ENCODE data around the gene GOLPH3. TPM values are rescaled to one million over a fixed set of nuclear protein-coding genes. Genes with fewer than 3 reads are reported as not detected.

GOLPH3 gene
- polyA plus RNA-seq, 4 donors, result 53.0 to 93.2 (median 74.4) TPM

- Histone ChIP-seq H3K4me3 (ENCODE audit: low read depth in 1 of 3, low read length in 3 of 3) (no peak overlapping the region), H3K27me3 (ENCODE audit: control insufficient read depth in 3 of 3, insufficient read depth in 3 of 3, low read length in 3 of 3) (no peaks in the 10 kb centered on the region), H3K36me3 (ENCODE audit: control insufficient read depth in 3 of 3, insufficient read depth in 2 of 3, low read depth in 1 of 3, low read length in 3 of 3) (peaks cover 0 to 39% (median 14%) of the 10 kb centered on the region in 3 donors), H3K27ac (ENCODE audit: low read depth in 1 of 3, low read length in 2 of 3) (no peak overlapping the region), H3K9me3 (ENCODE audit: control insufficient read depth in 2 of 2, insufficient read depth in 1 of 2, low read depth in 1 of 2, low read length in 1 of 2) (no peaks in the 10 kb centered on the region), H3K4me1 (ENCODE audit: control insufficient read depth in 3 of 3, insufficient read depth in 2 of 3, low read depth in 1 of 3, low read length in 2 of 3) (no peaks in the 10 kb centered on the region)
- FAIRE-seq, result no peak
- no peak for DNase-seq
- 94 to 97% (median 95%) methylated on average over 10 of the region's 10 CpGs for WGBS, 3 donors
These were observed 77.1 kb downstream of the GOLPH3 start for GRCh38 chr5:32096891-32097595.

GRCh38 chr5:32095261-32095671 lies 78.9 kb downstream of the GOLPH3 start:
- DNase-seq, result no peak
- no peaks in the 10 kb centered on the region for H3K9me3 ChIP-seq (ENCODE audit: control insufficient read depth in 2 of 2, insufficient read depth in 1 of 2, low read depth in 1 of 2, low read length in 1 of 2)
- H3K27ac ChIP-seq (ENCODE audit: low read depth in 1 of 3, low read length in 2 of 3), result no peak overlapping the region
- no peak overlapping the region for H3K4me3 ChIP-seq (ENCODE audit: low read depth in 1 of 3, low read length in 3 of 3)
- H3K36me3 ChIP-seq (ENCODE audit: control insufficient read depth in 3 of 3, insufficient read depth in 2 of 3, low read depth in 1 of 3, low read length in 3 of 3), result peaks cover 0 to 32% (median 3%) of the 10 kb centered on the region in 3 donors
- H3K27me3 ChIP-seq (ENCODE audit: control insufficient read depth in 3 of 3, insufficient read depth in 3 of 3, low read length in 3 of 3), result no peaks in the 10 kb centered on the region
- no peaks in the 10 kb centered on the region for H3K4me1 ChIP-seq (ENCODE audit: control insufficient read depth in 3 of 3, insufficient read depth in 2 of 3, low read depth in 1 of 3, low read length in 2 of 3)
- 75 to 83% (median 80%) methylated on average over 7 of the region's 7 CpGs for WGBS, 3 donors
- no peak for FAIRE-seq

- H3K27me3 ChIP-seq (ENCODE audit: control insufficient read depth in 3 of 3, insufficient read depth in 3 of 3, low read length in 3 of 3), result no peaks in the 10 kb centered on the region
- 91 to 95% (median 93%) methylated on average over 5 of the region's 5 CpGs for WGBS, 3 donors
- H3K9me3 ChIP-seq (ENCODE audit: control insufficient read depth in 2 of 2, insufficient read depth in 1 of 2, low read depth in 1 of 2, low read length in 1 of 2), result no peaks in the 10 kb centered on the region
- H3K36me3 ChIP-seq (ENCODE audit: control insufficient read depth in 3 of 3, insufficient read depth in 2 of 3, low read depth in 1 of 3, low read length in 3 of 3), result peaks cover 0 to 27% (median 3%) of the 10 kb centered on the region in 3 donors
- FAIRE-seq (no peak), DNase-seq (no peak)
- H3K4me1 ChIP-seq (ENCODE audit: control insufficient read depth in 3 of 3, insufficient read depth in 2 of 3, low read depth in 1 of 3, low read length in 2 of 3), result no peaks in the 10 kb centered on the region
- no peak overlapping the region for H3K27ac ChIP-seq (ENCODE audit: low read depth in 1 of 3, low read length in 2 of 3)
- H3K4me3 ChIP-seq (ENCODE audit: low read depth in 1 of 3, low read length in 3 of 3), result no peak overlapping the region
These were observed 79.4 kb downstream of the GOLPH3 start for GRCh38 chr5:32094691-32095090.

GRCh38 chr5:32092938-32093812 lies 80.9 kb downstream of the GOLPH3 start:
- no peak overlapping the region for H3K4me3 ChIP-seq (ENCODE audit: low read depth in 1 of 3, low read length in 3 of 3)
- WGBS, 3 donors, result 41 to 63% (median 62%) methylated on average over 20 of the region's 20 CpGs
- no peaks in the 10 kb centered on the region for H3K27me3 ChIP-seq (ENCODE audit: control insufficient read depth in 3 of 3, insufficient read depth in 3 of 3, low read length in 3 of 3)
- no peak for FAIRE-seq
- peak; percentile 67 to 68 for DNase-seq
- H3K36me3 ChIP-seq (ENCODE audit: control insufficient read depth in 3 of 3, insufficient read depth in 2 of 3, low read depth in 1 of 3, low read length in 3 of 3), result peaks cover 0 to 27% (median 0%) of the 10 kb centered on the region in 3 donors
- no peaks in the 10 kb centered on the region for H3K4me1 ChIP-seq (ENCODE audit: control insufficient read depth in 3 of 3, insufficient read depth in 2 of 3, low read depth in 1 of 3, low read length in 2 of 3)
- no peaks in the 10 kb centered on the region for H3K9me3 ChIP-seq (ENCODE audit: control insufficient read depth in 2 of 2, insufficient read depth in 1 of 2, low read depth in 1 of 2, low read length in 1 of 2)
- H3K27ac ChIP-seq (ENCODE audit: low read depth in 1 of 3, low read length in 2 of 3), result no peak overlapping the region

GRCh38 chr5:32090755-32091128 lies 83.4 kb downstream of the GOLPH3 start:
- Histone ChIP-seq H3K36me3 (ENCODE audit: control insufficient read depth in 3 of 3, insufficient read depth in 2 of 3, low read depth in 1 of 3, low read length in 3 of 3) (peaks cover 0 to 23% (median 0%) of the 10 kb centered on the region in 3 donors), H3K4me3 (ENCODE audit: low read depth in 1 of 3, low read length in 3 of 3) (no peak overlapping the region), H3K9me3 (ENCODE audit: control insufficient read depth in 2 of 2, insufficient read depth in 1 of 2, low read depth in 1 of 2, low read length in 1 of 2) (no peaks in the 10 kb centered on the region), H3K4me1 (ENCODE audit: control insufficient read depth in 3 of 3, insufficient read depth in 2 of 3, low read depth in 1 of 3, low read length in 2 of 3) (no peaks in the 10 kb centered on the region), H3K27ac (ENCODE audit: low read depth in 1 of 3, low read length in 2 of 3) (no peak overlapping the region), H3K27me3 (ENCODE audit: control insufficient read depth in 3 of 3, insufficient read depth in 3 of 3, low read length in 3 of 3) (no peaks in the 10 kb centered on the region)
- FAIRE-seq, result no peak
- DNase-seq, result no peak
- WGBS, 3 donors, result 90 to 93% (median 92%) methylated on average over 17 of the region's 17 CpGs

- Histone ChIP-seq H3K4me1 (ENCODE audit: control insufficient read depth in 3 of 3, insufficient read depth in 2 of 3, low read depth in 1 of 3, low read length in 2 of 3) (no peaks in the 10 kb centered on the region), H3K9me3 (ENCODE audit: control insufficient read depth in 2 of 2, insufficient read depth in 1 of 2, low read depth in 1 of 2, low read length in 1 of 2) (no peaks in the 10 kb centered on the region), H3K4me3 (ENCODE audit: low read depth in 1 of 3, low read length in 3 of 3) (no peak overlapping the region), H3K36me3 (ENCODE audit: control insufficient read depth in 3 of 3, insufficient read depth in 2 of 3, low read depth in 1 of 3, low read length in 3 of 3) (peaks cover 0 to 21% (median 0%) of the 10 kb centered on the region in 3 donors), H3K27me3 (ENCODE audit: control insufficient read depth in 3 of 3, insufficient read depth in 3 of 3, low read length in 3 of 3) (no peaks in the 10 kb centered on the region), H3K27ac (ENCODE audit: low read depth in 1 of 3, low read length in 2 of 3) (no peak overlapping the region)
- FAIRE-seq (no peak), DNase-seq (no peak)
- WGBS, 3 donors, result 88 to 92% (median 91%) methylated on average over 24 of the region's 24 CpGs
These were observed 83.9 kb downstream of the GOLPH3 start for GRCh38 chr5:32090026-32090754.

GRCh38 chr5:32089146-32090000 lies 84.7 kb downstream of the GOLPH3 start:
- peaks cover 0 to 21% (median 0%) of the 10 kb centered on the region in 3 donors for H3K36me3 ChIP-seq (ENCODE audit: control insufficient read depth in 3 of 3, insufficient read depth in 2 of 3, low read depth in 1 of 3, low read length in 3 of 3)
- no peaks in the 10 kb centered on the region for H3K4me1 ChIP-seq (ENCODE audit: control insufficient read depth in 3 of 3, insufficient read depth in 2 of 3, low read depth in 1 of 3, low read length in 2 of 3)
- FAIRE-seq (no peak), DNase-seq (no peak)
- no peak overlapping the region for H3K4me3 ChIP-seq (ENCODE audit: low read depth in 1 of 3, low read length in 3 of 3)
- H3K9me3 ChIP-seq (ENCODE audit: control insufficient read depth in 2 of 2, insufficient read depth in 1 of 2, low read depth in 1 of 2, low read length in 1 of 2), result no peaks in the 10 kb centered on the region
- no peaks in the 10 kb centered on the region for H3K27me3 ChIP-seq (ENCODE audit: control insufficient read depth in 3 of 3, insufficient read depth in 3 of 3, low read length in 3 of 3)
- WGBS, 3 donors, result 86 to 92% (median 90%) methylated on average over 30 of the region's 30 CpGs
- H3K27ac ChIP-seq (ENCODE audit: low read depth in 1 of 3, low read length in 2 of 3), result no peak overlapping the region

All from small intestine (tissue), 7 donors.